Measurements from ENCODE around the gene HACD2.

- TF ChIP-seq POLR2AphosphoS5 (IDR thresholded peaks at IDR 0.05; ENCODE audit: low read depth, low read length) (no peak), PBX3 (IDR thresholded peaks at IDR 0.05) (no peak), SMC3 (IDR thresholded peaks at IDR 0.05; ENCODE audit: low read depth, low read length) (no peak), NFIC (IDR thresholded peaks at IDR 0.05; ENCODE audit: borderline replicate concordance) (no peak), RXRA (IDR thresholded peaks at IDR 0.05; ENCODE audit: borderline replicate concordance, low read depth) (no peak), MXI1 (IDR thresholded peaks at IDR 0.05; ENCODE audit: low read depth, low read length) (no peak), RAD21 (IDR thresholded peaks at IDR 0.05; ENCODE audit: low read length) (no peak), TCF12 (IDR thresholded peaks at IDR 0.05) (no peak)
- TF ChIP-seq, protein P1, sequence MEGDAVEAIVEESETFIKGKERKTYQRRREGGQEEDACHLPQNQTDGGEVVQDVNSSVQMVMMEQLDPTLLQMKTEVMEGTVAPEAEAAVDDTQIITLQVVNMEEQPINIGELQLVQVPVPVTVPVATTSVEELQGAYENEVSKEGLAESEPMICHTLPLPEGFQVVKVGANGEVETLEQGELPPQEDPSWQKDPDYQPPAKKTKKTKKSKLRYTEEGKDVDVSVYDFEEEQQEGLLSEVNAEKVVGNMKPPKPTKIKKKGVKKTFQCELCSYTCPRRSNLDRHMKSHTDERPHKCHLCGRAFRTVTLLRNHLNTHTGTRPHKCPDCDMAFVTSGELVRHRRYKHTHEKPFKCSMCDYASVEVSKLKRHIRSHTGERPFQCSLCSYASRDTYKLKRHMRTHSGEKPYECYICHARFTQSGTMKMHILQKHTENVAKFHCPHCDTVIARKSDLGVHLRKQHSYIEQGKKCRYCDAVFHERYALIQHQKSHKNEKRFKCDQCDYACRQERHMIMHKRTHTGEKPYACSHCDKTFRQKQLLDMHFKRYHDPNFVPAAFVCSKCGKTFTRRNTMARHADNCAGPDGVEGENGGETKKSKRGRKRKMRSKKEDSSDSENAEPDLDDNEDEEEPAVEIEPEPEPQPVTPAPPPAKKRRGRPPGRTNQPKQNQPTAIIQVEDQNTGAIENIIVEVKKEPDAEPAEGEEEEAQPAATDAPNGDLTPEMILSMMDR (IDR thresholded peaks at IDR 0.05) = no peak
- TF ChIP-seq, protein P2, sequence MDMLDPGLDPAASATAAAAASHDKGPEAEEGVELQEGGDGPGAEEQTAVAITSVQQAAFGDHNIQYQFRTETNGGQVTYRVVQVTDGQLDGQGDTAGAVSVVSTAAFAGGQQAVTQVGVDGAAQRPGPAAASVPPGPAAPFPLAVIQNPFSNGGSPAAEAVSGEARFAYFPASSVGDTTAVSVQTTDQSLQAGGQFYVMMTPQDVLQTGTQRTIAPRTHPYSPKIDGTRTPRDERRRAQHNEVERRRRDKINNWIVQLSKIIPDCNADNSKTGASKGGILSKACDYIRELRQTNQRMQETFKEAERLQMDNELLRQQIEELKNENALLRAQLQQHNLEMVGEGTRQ (IDR thresholded peaks at IDR 0.05; ENCODE audit: borderline replicate concordance, low read depth, low read length) = no peak
Measured at GRCh38 chr3:123508178-123508577, 76.7 kb downstream of the HACD2 start.

Measured in SK-N-SH (cell line).